ENCODE results near the gene CR1L.
"Not testable (repeated sequence)": the region's sequence is repeated elsewhere in the genome, so short reads cannot be mapped to it uniquely, and the experiment has no call there.

CR1L gene

DNA sequence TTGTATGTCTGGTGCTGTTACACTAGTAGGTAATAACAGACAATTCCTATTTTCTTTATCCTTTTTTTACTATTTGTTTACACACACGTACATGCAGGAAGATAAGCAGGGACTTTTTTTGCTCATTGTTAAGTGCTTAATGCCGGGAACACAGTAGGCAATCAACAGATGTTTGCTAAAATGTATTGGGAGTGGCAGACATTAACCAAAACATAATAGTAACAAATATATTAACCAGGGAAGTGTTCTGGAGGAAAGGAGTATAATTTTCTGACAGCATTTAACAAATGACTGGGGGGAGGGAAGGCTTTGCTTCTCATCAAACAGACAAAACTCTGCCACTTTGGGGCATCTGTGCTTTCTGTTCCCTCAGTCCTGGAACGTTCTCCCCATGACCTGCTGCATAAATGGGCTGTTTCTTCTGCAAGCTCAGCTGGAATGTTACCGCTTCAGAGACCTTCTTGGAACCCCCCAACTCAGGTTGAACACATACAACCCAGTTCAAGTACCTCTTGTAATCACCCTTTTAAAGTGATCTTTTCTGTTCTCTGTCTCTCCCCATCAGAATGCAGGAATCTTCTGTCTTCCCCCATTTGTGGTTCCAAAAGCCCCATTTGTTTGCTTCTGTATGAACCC, 2.1 kb downstream of the CR1L start:
- DNase-seq = no peak

- no peak for DNase-seq
Observed at GRCh38 chr1:207647671-207648333, 2.9 kb downstream of the CR1L start.

DNA sequence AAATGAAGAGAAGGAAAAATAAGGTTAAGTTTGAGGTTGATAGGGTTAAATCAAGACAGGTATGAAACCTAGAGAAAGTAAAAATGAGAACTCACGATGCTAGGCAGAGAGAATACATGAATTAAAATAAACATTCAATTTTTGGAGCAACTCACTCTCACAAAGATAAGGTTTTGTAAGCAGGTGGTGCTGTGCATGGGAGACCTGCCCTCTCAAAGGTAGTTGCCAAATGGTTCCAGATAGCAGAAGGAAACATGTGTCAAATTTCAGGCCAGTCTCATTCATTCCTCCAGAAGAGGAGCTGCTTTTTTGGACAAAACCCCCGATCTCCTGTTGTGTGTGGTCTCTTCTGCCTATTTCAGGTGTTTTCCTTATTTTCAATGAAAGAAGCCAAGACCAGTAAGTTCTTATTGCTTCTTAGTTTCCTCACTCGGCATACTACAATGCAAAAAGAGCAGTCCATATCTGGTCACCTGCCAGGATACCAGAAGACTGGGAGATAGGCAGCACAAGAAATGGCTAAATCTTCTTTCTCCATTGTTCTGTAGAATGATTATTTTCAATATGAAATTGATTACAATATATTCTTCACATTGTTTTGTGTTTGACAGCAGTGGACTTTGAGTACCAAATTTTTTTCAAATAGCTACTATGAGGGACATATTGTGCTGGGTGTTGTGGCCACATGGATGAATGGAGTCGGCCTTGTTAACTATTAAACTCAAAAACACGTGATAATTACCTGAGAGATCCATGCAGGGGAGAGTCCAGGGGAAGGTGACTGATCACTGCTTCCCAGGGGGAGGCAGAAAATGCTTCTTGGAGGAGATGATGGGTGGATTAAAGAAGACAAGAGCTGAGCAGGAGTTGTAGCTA, 3.6 kb downstream of the CR1L start:
- DNase-seq = no peak

- no peak for DNase-seq
Observed at GRCh38 chr1:207649210-207649753, 4.3 kb downstream of the CR1L start.

DNA sequence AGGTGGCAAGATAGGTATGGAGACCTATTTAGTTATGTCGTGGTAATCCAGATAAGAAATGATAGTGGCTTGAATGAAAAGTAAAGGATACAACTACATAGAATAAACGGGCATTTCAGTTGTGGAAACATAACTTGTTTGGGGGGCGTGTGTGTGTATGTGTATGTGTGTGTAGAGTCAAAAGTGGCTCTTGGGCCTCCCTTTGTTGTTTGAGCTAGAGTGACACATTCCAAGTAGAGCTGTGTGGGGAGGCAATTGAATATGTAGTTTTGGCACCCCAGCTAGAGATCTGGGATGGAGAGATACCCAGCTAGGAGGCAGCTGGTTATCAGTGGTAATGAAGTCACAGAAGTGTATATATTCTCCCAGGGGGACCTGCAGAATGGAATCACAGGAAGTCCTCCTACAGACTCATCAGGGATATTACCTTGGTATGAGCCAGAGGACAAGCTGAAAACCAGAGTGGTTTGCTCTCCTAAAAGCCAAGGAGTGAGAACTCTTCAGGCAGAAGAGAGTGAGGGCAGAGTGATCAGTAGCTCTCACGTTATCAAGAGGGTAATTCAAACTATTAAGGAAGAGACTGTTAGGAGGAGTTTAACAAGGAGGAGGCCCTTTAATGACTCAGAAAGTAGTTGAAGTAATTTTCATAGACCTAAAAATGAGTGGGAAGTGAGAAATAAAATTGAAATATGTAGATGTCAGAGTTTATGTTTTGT, 5.1 kb downstream of the CR1L start:
- DNase-seq = no peak

DNA sequence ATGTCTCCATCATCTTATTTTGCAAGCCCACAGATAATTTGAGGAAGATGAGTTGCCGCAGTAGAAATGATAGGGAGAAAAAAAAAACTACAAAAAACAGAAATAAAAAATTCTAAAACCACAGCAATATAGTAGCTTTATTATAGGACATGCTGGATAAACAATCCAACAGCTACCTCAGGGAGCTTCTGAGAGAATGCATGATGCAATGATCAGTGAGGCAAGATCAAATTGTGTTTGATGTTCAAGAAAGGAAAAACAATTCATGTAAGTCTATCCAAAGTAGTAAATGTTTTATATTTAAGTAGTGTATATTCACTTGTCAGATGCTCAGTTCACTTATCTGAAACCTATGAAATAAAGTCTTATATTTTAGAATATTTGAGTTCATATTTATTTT, 6.7 kb downstream of the CR1L start:
- no peak for DNase-seq

GRCh38 chr1:207654320-207654719, 9.4 kb downstream of the CR1L start:
- DNase-seq = no peak

- no peak for DNase-seq
Observed at GRCh38 chr1:207658408-207658807, 13.5 kb downstream of the CR1L start.

GRCh38 chr1:207658904-207659485, 14.1 kb downstream of the CR1L start:
- no peak for DNase-seq

GRCh38 chr1:207659545-207660153, 14.7 kb downstream of the CR1L start:
- no peak for DNase-seq

- DNase-seq = not testable (repeated sequence)
Observed at GRCh38 chr1:207661420-207661819, 16.5 kb downstream of the CR1L start.

GRCh38 chr1:207666342-207666741, 21.4 kb downstream of the CR1L start:
- DNase-seq = no peak

DNA sequence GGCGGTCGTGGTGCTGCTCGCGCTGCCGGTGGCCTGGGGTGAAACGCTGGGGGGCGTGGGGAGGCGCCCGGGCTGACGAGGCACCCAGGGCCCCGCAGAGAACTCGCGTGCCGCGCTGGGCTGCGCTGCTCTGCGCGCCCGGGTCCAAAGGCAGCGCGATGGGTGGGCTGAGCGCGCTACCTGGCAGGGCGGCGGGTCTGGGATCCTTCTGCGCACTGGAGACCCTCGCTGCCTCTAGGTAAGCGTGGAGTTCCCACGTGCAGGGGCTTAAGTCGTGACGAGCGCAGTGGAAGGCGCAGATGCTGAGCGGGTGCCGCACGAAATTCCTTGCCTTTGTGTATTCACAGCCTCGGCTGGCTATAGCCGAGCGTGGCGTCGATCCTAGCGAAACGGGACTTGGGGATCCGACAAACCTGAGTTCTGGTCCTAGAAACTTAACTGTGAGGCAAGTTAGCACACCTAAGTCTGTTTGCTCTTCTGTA, 24.6 kb downstream of the CR1L start:
- no peak for DNase-seq

- DNase-seq = no peak
Observed at GRCh38 chr1:207670192-207670591, 25.3 kb downstream of the CR1L start.

DNA sequence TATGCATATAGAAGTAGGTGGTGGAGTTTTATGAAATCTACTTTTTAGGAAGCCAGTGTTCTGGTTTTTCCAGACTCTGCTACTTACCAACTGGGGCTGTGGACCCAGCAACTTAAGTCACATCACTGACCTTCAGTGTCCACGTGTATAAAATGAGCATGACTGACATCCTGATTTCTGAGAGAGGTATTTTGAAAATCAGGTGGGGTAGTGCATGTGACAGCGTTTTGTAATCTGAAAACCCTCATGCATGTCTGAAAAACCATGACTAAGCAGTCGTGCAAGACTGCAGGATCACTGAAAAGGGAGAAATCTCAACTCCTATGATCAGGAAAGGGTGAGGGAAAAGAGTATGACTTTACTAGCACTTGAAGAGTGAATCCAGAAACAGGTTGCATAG, 26.1 kb downstream of the CR1L start:
- DNase-seq = no peak

- peak; percentile 56 for DNase-seq
Observed at GRCh38 chr1:207672522-207673130, 27.7 kb downstream of the CR1L start.

DNA sequence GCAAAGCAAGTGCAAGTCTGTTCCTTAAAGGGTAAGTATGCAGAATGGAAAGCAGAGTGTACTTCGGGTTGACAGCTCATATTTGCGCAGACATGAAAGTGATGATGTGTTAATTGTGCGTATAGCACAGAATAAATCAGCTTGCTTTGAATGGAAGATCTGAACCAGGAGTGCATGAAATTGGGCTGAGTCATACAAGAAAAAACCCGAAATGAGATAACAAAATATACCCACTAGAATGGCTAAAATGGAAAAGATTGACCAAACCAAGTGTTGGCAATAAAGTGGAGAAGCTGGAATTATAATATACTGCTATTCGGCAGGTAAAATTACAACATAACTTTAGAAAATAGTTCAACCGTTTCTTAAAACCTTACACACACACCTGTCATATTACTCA, 28.5 kb downstream of the CR1L start:
- DNase-seq = no peak

DNA sequence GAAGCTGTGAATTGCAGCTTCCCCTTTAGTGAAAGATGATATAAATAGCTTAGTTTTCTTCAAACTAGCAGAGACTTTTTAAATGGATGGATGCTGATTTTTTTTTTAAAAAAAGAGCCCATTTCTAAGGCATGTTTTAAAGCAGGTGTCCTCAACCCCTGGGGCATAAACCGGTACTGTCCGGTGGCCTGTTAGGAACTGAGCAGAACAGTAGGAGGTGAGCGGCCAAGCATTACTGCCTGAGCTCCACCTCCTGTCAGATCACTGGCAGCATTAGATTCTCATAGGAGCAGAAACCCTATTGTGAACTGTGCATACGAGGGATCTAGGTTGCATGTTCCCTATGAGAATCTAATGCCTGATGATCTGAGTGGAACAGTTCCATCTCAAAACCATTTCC, 31.2 kb downstream of the CR1L start:
- DNase-seq = no peak

DNA sequence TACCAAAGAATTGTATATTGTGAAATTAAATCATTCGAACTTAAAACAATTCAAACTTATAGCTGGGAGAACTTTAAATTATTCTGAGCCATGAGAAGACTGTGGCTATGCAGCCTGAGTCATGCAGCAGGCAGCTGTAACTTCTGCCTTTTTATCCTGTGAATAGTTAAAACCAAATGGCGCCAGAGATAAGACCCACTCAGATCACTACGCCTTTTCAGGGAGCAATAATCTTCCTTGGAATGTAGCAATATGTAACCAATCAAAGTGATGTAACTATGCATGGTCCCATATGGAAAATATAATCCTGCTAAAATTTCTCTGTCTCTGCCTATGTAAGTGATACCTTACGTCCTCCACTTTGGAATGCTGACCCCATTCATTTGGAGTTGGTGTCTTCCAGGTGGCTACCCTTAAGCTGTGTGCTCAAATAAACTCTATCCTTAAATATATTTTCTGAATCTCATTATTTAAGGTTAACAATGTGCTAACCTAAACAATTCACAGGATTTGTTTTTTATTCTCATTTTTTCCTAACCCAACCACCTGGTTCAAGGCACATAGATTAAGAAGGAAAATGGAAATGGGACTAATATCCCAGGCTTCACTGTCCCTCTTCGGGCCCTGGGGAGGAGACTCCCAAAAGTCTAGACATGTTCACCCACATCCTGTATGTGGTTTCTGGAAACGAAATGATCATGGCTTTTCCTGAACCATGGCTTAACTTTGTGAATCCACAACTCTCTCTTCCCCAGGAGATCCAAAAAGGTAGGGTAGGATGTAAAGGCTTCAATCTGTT, 35.9 kb downstream of the CR1L start:
- DNase-seq = not testable (repeated sequence)

DNA sequence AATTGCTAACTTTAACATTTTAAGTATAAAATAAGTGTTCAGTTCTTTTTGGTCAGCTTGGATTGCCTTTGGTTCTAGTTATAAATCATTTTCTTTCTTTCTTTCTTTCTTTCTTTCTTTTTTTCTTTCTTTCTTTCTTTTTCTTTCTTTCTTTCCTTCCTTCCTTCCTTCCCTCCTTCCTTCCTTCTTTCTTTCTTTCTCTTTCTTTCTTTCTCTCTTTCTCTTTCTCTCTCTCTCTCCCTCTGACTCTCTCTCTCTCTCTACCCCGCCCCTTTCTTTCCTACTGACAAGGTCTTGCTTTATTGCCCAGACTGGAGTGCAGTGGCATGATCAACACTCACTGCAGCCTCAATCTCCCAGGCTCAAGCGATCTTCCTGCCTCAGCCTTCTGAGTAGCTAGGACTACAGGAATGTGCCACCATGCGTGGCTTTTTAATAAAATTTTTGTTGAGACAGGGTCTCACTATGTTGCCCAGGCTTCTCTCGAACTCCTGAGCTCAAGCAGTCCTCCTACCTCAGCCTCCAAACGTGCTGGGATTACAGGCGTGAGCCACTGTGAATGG, 38.0 kb downstream of the CR1L start:
- not testable (repeated sequence) for DNase-seq
